Measurements from ENCODE around the gene CDKN2A. TPM values are rescaled to one million over a fixed set of nuclear protein-coding genes. Genes with fewer than 3 reads are reported as not detected.

CDKN2A gene
- total RNA-seq, 1 donor from 2014 or later: 71.6 TPM

GRCh38 chr9:21968331-21969010 is 25.7 kb downstream of the CDKN2A start:
- H3K9me3 Mint-ChIP-seq (ENCODE audit: unreplicated experiment): peaks cover 33% of the 10 kb centered on the region
- H3K4me3 Mint-ChIP-seq (ENCODE audit: unreplicated experiment): peak overlapping the region; percentile 28
- peaks cover 2% of the 10 kb centered on the region for H3K4me1 Mint-ChIP-seq (ENCODE audit: low read depth, unreplicated experiment)
- no peak for FAIRE-seq
- Histone ChIP-seq H3K27ac (ENCODE audit: low read depth, low read length) (no peak overlapping the region), H3K9me3 (ENCODE audit: insufficient read depth, low read depth, low read length) (peaks cover 8% of the 10 kb centered on the region), H3K27me3 (ENCODE audit: insufficient read depth, low read length) (peaks cover 54% of the 10 kb centered on the region), H2AFZ (ENCODE audit: low read depth, low read length) (no peak overlapping the region), H4K20me1 (ENCODE audit: insufficient read depth, low read length) (peaks cover 47% of the 10 kb centered on the region), H3K4me1 (ENCODE audit: insufficient read depth, low read length) (peaks cover 20% of the 10 kb centered on the region), H3K79me2 (ENCODE audit: insufficient read depth, low read length) (no peaks in the 10 kb centered on the region), H3K36me3 (ENCODE audit: insufficient read depth, low read length) (peaks cover 11% of the 10 kb centered on the region), H3K4me2 (ENCODE audit: low read length) (peak overlapping the region; percentile 61), H3K9ac (ENCODE audit: low read length) (no peak overlapping the region), H3K4me3 (ENCODE audit: insufficient read depth, low read depth, low read length) (peak overlapping the region; percentile 34)
- DNase-seq (ENCODE audit: low read depth): no peak
- TF ChIP-seq EZH2 (IDR thresholded peaks at IDR 0.05; ENCODE audit: insufficient read depth, low read length) (peak; percentile 39), CTCF (IDR thresholded peaks at IDR 0.05; ENCODE audit: insufficient read depth, low read depth, low read length) (no peak)
- peaks cover 86% of the 10 kb centered on the region for H3K27me3 Mint-ChIP-seq (ENCODE audit: low read depth, unreplicated experiment)
- peaks cover 26% of the 10 kb centered on the region for H3K36me3 Mint-ChIP-seq (ENCODE audit: low read depth, unreplicated experiment)
- peak overlapping the region; percentile 77 for H3K27ac Mint-ChIP-seq (ENCODE audit: unreplicated experiment)

GRCh38 chr9:21967702-21968101 is 26.5 kb downstream of the CDKN2A start:
- peaks cover 20% of the 10 kb centered on the region for H3K4me1 ChIP-seq (ENCODE audit: insufficient read depth, low read length)
- no peak for DNase-seq (ENCODE audit: low read depth)

More at GRCh38 chr9:21967702-21968101, 26.5 kb downstream of the CDKN2A start:
- Mint-ChIP-seq H3K27ac (ENCODE audit: unreplicated experiment) (no peak overlapping the region), H3K4me1 (ENCODE audit: low read depth, unreplicated experiment) (peaks cover 2% of the 10 kb centered on the region), H3K36me3 (ENCODE audit: low read depth, unreplicated experiment) (peaks cover 27% of the 10 kb centered on the region), H3K27me3 (ENCODE audit: low read depth, unreplicated experiment) (peaks cover 88% of the 10 kb centered on the region), H3K9me3 (ENCODE audit: unreplicated experiment) (peaks cover 41% of the 10 kb centered on the region), H3K4me3 (ENCODE audit: unreplicated experiment) (no peak overlapping the region)
- H2AFZ ChIP-seq (ENCODE audit: low read depth, low read length): no peak overlapping the region
- TF ChIP-seq EZH2 (IDR thresholded peaks at IDR 0.05; ENCODE audit: insufficient read depth, low read length): no peak
- TF ChIP-seq CTCF (IDR thresholded peaks at IDR 0.05; ENCODE audit: insufficient read depth, low read depth, low read length): no peak
- H3K36me3 ChIP-seq (ENCODE audit: insufficient read depth, low read length): peaks cover 11% of the 10 kb centered on the region
- H4K20me1 ChIP-seq (ENCODE audit: insufficient read depth, low read length): peaks cover 44% of the 10 kb centered on the region
- H3K4me3 ChIP-seq (ENCODE audit: insufficient read depth, low read depth, low read length): no peak overlapping the region
- H3K9me3 ChIP-seq (ENCODE audit: insufficient read depth, low read depth, low read length): peaks cover 8% of the 10 kb centered on the region
- H3K4me2 ChIP-seq (ENCODE audit: low read length): no peak overlapping the region
- H3K27ac ChIP-seq (ENCODE audit: low read depth, low read length): no peak overlapping the region
- no peak for FAIRE-seq
- peaks cover 49% of the 10 kb centered on the region for H3K27me3 ChIP-seq (ENCODE audit: insufficient read depth, low read length)
- H3K79me2 ChIP-seq (ENCODE audit: insufficient read depth, low read length): no peaks in the 10 kb centered on the region
- no peak overlapping the region for H3K9ac ChIP-seq (ENCODE audit: low read length)
